Panc1 (cell line): Measurements from ENCODE around the gene GPR61.

Source experiments
- CTCF ChIP-seq: fragments of 450-650 bp; IDR thresholded peaks from 2 replicates; pipeline ENCODE4 v1.5.1; 2017; ENCODE audit warnings: mild to moderate bottlenecking
- POLR2AphosphoS5 ChIP-seq: IDR thresholded peaks from 2 replicates; pipeline ENCODE4 v1.6.1; 2012; ENCODE audit warnings: mild to moderate bottlenecking, low read depth, low read length, moderate library complexity
- REST ChIP-seq, 2 experiments: IDR thresholded peaks; 2 replicates each; pipeline ENCODE4 v1.6.1; 2011 to 2012; ENCODE audit warnings: low read depth in 2 of 2, control low read depth in 1 of 2, low read length in 1 of 2, mild to moderate bottlenecking in 1 of 2, moderate library complexity in 1 of 2; ENCODE audit not compliant: insufficient read depth in 1 of 2

DNA sequence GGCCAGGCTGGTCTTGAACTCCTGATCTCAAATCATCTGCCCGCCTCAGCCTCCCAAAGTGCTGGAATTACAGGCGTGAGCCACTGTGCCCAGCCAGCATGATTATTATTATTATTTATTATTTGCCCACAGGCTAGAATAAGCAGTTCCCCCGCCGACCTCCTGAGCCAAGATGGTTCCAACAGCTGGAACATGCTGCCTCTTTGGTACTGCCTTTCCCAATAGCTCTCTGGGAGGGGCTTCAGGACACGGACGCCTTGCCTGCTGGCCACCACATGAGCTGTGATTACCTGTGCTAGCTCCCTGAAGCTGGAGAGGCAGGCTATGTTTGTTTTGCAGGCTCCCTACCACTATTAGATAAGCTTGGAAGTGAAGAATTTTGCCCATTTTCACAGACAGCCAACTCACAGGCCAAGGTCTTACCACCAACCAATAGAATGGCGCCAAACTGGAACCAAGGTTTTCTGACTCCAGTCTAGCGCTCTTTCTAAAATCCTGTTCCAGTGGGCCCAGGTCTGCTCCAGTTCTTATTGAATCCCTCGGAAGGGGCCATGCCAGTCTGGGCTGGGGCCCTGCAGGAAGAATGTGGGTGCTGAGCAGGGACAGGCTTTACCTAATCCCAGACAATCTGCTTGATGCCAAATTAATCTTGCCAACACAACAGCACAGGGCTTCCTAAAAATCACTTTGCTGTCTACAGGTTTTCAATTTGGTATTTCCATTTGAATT is 2.1 kb upstream of the GPR61 start:
- TF ChIP-seq CTCF (no peak), REST (IDR thresholded peaks at IDR 0.05; ENCODE audit: insufficient read depth in 1 of 2, low read depth in 2 of 2, low read length in 1 of 2) (no peak), POLR2AphosphoS5 (no peak)
